IMR-90 (cell line): ENCODE measurements around the gene HOXC10. TPM values are rescaled to one million over a fixed set of nuclear protein-coding genes. Genes with fewer than 3 reads are reported as not detected.

ENCODE experiments used
- ATAC-seq: fragments of 200-7000 bp; cut with Tn5 transposase; 2 replicates; pipeline ENCODE4 v1.9.1; 2020; ENCODE audit warnings: low read depth, mild to moderate bottlenecking, moderate library complexity
- BruUV-seq: library from RNA; stranded (reverse); fragments of 400-500 nt; replicated peaks from 2 replicates; lab custom pipeline; 2021; lab: Mats Ljungman, UMichigan
- CTCF ChIA-PET: fragments of 300-600 bp; formaldehyde crosslinking; extraction: SDS; loops from one replicate; lab custom pipeline; 2021; ENCODE audit warnings: antibody characterized with exemption; lab: Yijun Ruan, JAX
- POLR2A ChIA-PET: fragments of 300-600 bp; sonication (Branson Sonifier 250); formaldehyde crosslinking; loops from one replicate; lab custom pipeline; 2022; ENCODE audit warnings: antibody characterized with exemption; ENCODE audit not compliant: unreplicated experiment; lab: Charles Lee
- DNase-seq: peaks from one replicate; pipeline ENCODE4 v3.0.0; 2013
- H2AFZ ChIP-seq: replicated peaks from 2 replicates; pipeline ENCODE3; 2013; ENCODE audit warnings: low read length, mild to moderate bottlenecking; ENCODE audit not compliant: poor library complexity
- H2AK5ac ChIP-seq: 2 replicates; pipeline ENCODE4 v1.6.1; 2013; ENCODE audit warnings: low read depth, low read length, inconsistent platforms
- H2AK9ac ChIP-seq: replicated peaks from 2 replicates; pipeline ENCODE3; 2013; ENCODE audit warnings: mild to moderate bottlenecking, low read depth, low read length, moderate library complexity; ENCODE audit not compliant: poor library complexity
- H2BK120ac ChIP-seq: 2 replicates; pipeline ENCODE4 v1.6.1; 2013; ENCODE audit warnings: low read depth, low read length, inconsistent platforms
- H2BK15ac ChIP-seq: 3 replicates; pipeline ENCODE4 v1.6.1; 2013; ENCODE audit warnings: low read depth, low read length, inconsistent platforms
- H2BK20ac ChIP-seq: 2 replicates; pipeline ENCODE4 v1.6.1; 2013; ENCODE audit warnings: low read depth, mild to moderate bottlenecking, inconsistent platforms, low read length, moderate library complexity
- H2BK5ac ChIP-seq: 2 replicates; pipeline ENCODE4 v1.6.1; 2013; ENCODE audit warnings: mild to moderate bottlenecking, low read depth, low read length, inconsistent platforms; ENCODE audit not compliant: poor library complexity, severe bottlenecking
- H3K14ac ChIP-seq: replicated peaks from 2 replicates; pipeline ENCODE4 v1.6.1; 2013; ENCODE audit warnings: low read depth, low read length, inconsistent platforms
- H3K18ac ChIP-seq: 2 replicates; pipeline ENCODE4 v1.6.1; 2013; ENCODE audit warnings: low read depth, low read length, control low read depth
- H3K23ac ChIP-seq: 2 replicates; pipeline ENCODE4 v1.6.1; 2013; ENCODE audit warnings: low read depth, low read length, inconsistent platforms
- H3K27ac ChIP-seq: 2 replicates; pipeline ENCODE4 v1.5.1; 2013; ENCODE audit warnings: mild to moderate bottlenecking, control low read depth, low read length; ENCODE audit not compliant: insufficient read depth
- H3K27me3 ChIP-seq: 2 replicates; pipeline ENCODE4 v1.6.1; 2013; ENCODE audit warnings: low read length; ENCODE audit not compliant: control insufficient read depth, insufficient read depth
- H3K36me3 ChIP-seq: 2 replicates; pipeline ENCODE4 v1.6.1; 2013; ENCODE audit warnings: low read length, mixed read lengths; ENCODE audit not compliant: control insufficient read depth, insufficient read depth
- H3K4ac ChIP-seq: 2 replicates; pipeline ENCODE4 v1.6.1; 2013; ENCODE audit warnings: low read depth, low read length, inconsistent platforms
- H3K4me1 ChIP-seq: 2 replicates; pipeline ENCODE4 v1.6.1; 2013; ENCODE audit warnings: low read length, mixed read lengths; ENCODE audit not compliant: control insufficient read depth, insufficient read depth
- H3K4me2 ChIP-seq: 2 replicates; pipeline ENCODE4 v1.6.1; 2013; ENCODE audit warnings: low read depth, mild to moderate bottlenecking, control low read depth, low read length, moderate library complexity
- H3K4me3 ChIP-seq: 2 replicates; pipeline ENCODE4 v1.5.1; 2013; ENCODE audit warnings: low read depth, mild to moderate bottlenecking, control low read depth, low read length, moderate library complexity; ENCODE audit not compliant: insufficient read depth
- H3K56ac ChIP-seq: 2 replicates; pipeline ENCODE4 v1.6.1; 2013; ENCODE audit warnings: low read length, inconsistent platforms; ENCODE audit not compliant: insufficient read depth; ENCODE audit errors: extremely low read depth
- H3K79me1 ChIP-seq, 2 experiments: 2 replicates each; pipeline ENCODE4 v1.6.1; 2013; ENCODE audit warnings: low read length in 2 of 2, inconsistent platforms in 1 of 2, low read depth in 1 of 2
- H3K9ac ChIP-seq: 2 replicates; pipeline ENCODE4 v1.6.1; 2013; ENCODE audit warnings: low read depth, low read length, control low read depth
- H3K9me1 ChIP-seq: 2 replicates; pipeline ENCODE4 v1.6.1; 2013; ENCODE audit warnings: low read length, inconsistent platforms; ENCODE audit not compliant: insufficient read depth
- H3K9me3 ChIP-seq: 2 replicates; pipeline ENCODE4 v1.6.1; 2013; ENCODE audit warnings: low read length; ENCODE audit not compliant: control insufficient read depth, insufficient read depth
- H4K20me1 ChIP-seq: 2 replicates; pipeline ENCODE4 v1.6.1; 2013; ENCODE audit warnings: low read length, inconsistent platforms; ENCODE audit not compliant: insufficient read depth
- H4K5ac ChIP-seq: 2 replicates; pipeline ENCODE4 v1.6.1; 2013; ENCODE audit warnings: mild to moderate bottlenecking, low read depth, low read length, control low read depth
- H4K8ac ChIP-seq, 2 experiments: 2 replicates each; pipeline ENCODE4 v1.6.1; 2013; ENCODE audit warnings: low read depth in 2 of 2, low read length in 2 of 2, control low read depth in 1 of 2, inconsistent platforms in 1 of 2
- H4K91ac ChIP-seq: 2 replicates; pipeline ENCODE4 v1.6.1; 2013; ENCODE audit warnings: low read depth, low read length, inconsistent platforms; ENCODE audit not compliant: insufficient read depth
- BHLHE40 ChIP-seq: fragments of 150-350 bp; IDR thresholded peaks from 2 replicates; pipeline ENCODE4 v1.6.1; 2016; ENCODE audit warnings: mild to moderate bottlenecking, low read depth, low read length
- MAZ ChIP-seq: IDR thresholded peaks from 2 replicates; pipeline ENCODE4 v1.6.1; 2012; ENCODE audit warnings: low read depth, mild to moderate bottlenecking, low read length, improper control_type of control experiment, moderate library complexity, borderline replicate concordance
- SMC3 ChIP-seq: fragments of 150-350 bp; IDR thresholded peaks from 2 replicates; pipeline ENCODE4 v1.6.1; 2016; ENCODE audit warnings: low read depth, mild to moderate bottlenecking, antibody characterized with exemption, low read length, moderate library complexity
- WGBS, 2 experiments: methylation state at CpG; one replicate each; pipeline versions ENCODE4 v1.1.5 to v1.1.7; 2013; ENCODE audit warnings: missing lambda C conversion rate in 2 of 2; ENCODE audit not compliant: insufficient read length in 1 of 2; ENCODE audit errors: extremely low coverage in 2 of 2; 5-methylcytosine and 5-hydroxymethylcytosine counted together
- dilution Hi-C: fragments of 300-500 bp; cut with HindIII; formaldehyde crosslinking; loops from one replicate; pipeline ENCODE4 v1.14.3; 2018; ENCODE audit warnings: low sequenced_read_pairs; ENCODE audit not compliant: unreplicated experiment
- in situ Hi-C: fragments of 300-500 bp; cut with MboI; formaldehyde crosslinking; loops from 3 replicates; pipeline ENCODE4 v1.14.3; 2019; ENCODE audit warnings: low sequenced_read_pairs, inconsistent platforms, mixed read lengths
- intact Hi-C: fragments of 100-400 bp; cut with micrococcal nuclease; formaldehyde crosslinking; loops from 2 replicates; pipeline ENCODE4 v1.10.0; 2022
- polyA plus RNA-seq, 3 experiments: library from polyadenylated mRNA; depleted of rRNA; stranded (reverse); fragments of >200 nt; gene quantifications; 2 replicates each; pipeline ENCODE4 v1.2.3, GENCODE V29; 2012; ENCODE audit warnings: low replicate concordance in 1 of 3
- total RNA-seq: library from RNA; depleted of rRNA; stranded (reverse); fragments of >200 nt; gene quantifications from 2 replicates; pipeline ENCODE4 v1.2.3, GENCODE V29; 2012
- TF ChIP-seq, protein P1 (sequence below): fragments of 150-350 bp; IDR thresholded peaks from 2 replicates; pipeline ENCODE4 v1.6.1; 2016; ENCODE audit warnings: low read depth, mild to moderate bottlenecking, low read length, moderate library complexity, borderline replicate concordance

HOXC10 gene
- total and polyA plus RNA-seq, 2 of the 4 experiments (the other 2 are of a cell fraction) = 0.15 TPM; not detected in 1

GRCh38 chr12:53995378-53996239, 10.7 kb downstream of the HOXC10 start:
- in situ Hi-C loops (loop anchor here (10.0 kb wide), 2 partner anchors 231 to 379 kb away; no protein-coding TSS in a partner anchor), dilution Hi-C loops (no loop called here), intact Hi-C loops (no loop called here)
- ATAC-seq (0 out of 2 replicates have a peak, but pooled peaks have one; percentile 19), DNase-seq (no peak)
- Histone ChIP-seq H3K18ac (no peak overlapping the region), H3K56ac (no peak overlapping the region), H4K20me1 (no peaks in the 10 kb centered on the region; the same call in 1 of the 2 replicates), H3K23ac (no peak overlapping the region), H3K14ac (no peak overlapping the region), H2BK20ac (no peak overlapping the region), H3K79me1 (no peaks in the 10 kb centered on the region), H3K9me1 (no peaks in the 10 kb centered on the region), H3K4ac (no peak overlapping the region), H3K4me3 (no peak overlapping the region), H2BK5ac (no peak overlapping the region), H3K27me3 (peaks cover 98% of the 10 kb centered on the region), H3K36me3 (no peaks in the 10 kb centered on the region), H3K27ac (no peak overlapping the region), H4K8ac (no peak overlapping the region), H2BK15ac (no peak overlapping the region), H2AFZ (peak overlapping the region; percentile 69), H3K9me3 (peaks cover 21% of the 10 kb centered on the region), H2AK5ac (no peak overlapping the region), H3K4me2 (peak overlapping the region; percentile 56), H3K4me1 (peaks cover 2% of the 10 kb centered on the region; the same call in 1 of the 2 replicates), H2AK9ac (no peak overlapping the region), H4K5ac (no peak overlapping the region), H3K9ac (no peak overlapping the region), H2BK120ac (no peak overlapping the region), H4K91ac (no peak overlapping the region)
- CTCF ChIA-PET = no interaction called here
- POLR2A ChIA-PET = no interaction called here
- WGBS, 2 experiments = 9% methylated on average over 13 of the region's 48 CpGs; no CpG with 5 or more reads in 1 of the 2 experiments
- TF ChIP-seq, protein P1, sequence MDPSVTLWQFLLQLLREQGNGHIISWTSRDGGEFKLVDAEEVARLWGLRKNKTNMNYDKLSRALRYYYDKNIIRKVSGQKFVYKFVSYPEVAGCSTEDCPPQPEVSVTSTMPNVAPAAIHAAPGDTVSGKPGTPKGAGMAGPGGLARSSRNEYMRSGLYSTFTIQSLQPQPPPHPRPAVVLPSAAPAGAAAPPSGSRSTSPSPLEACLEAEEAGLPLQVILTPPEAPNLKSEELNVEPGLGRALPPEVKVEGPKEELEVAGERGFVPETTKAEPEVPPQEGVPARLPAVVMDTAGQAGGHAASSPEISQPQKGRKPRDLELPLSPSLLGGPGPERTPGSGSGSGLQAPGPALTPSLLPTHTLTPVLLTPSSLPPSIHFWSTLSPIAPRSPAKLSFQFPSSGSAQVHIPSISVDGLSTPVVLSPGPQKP = no peak
- TF ChIP-seq MAZ (no peak), BHLHE40 (no peak), SMC3 (no peak)
- no TSS peak for BruUV-seq
